Umbilical cord (tissue), 2 donors: ENCODE data around the gene ACTR2. TPM values are rescaled to one million over a fixed set of nuclear protein-coding genes. Genes with fewer than 3 reads are reported as not detected.

Source experiments
- DNase-seq: peaks from one replicate; pipeline ENCODE4 v3.0.0-alpha.2; 2015; ENCODE audit warnings: low spot score
- total RNA-seq: library from RNA; depleted of rRNA; stranded (reverse); fragments of >200 nt; gene quantifications from one replicate; pipeline ENCODE4 v1.2.3, GENCODE V29; 2014; ENCODE audit warnings: low replicate concordance; ENCODE audit not compliant: insufficient read depth

The ACTR2 gene
- total RNA-seq, 1 donor from 2014 or later, result 71.3 TPM

DNA sequence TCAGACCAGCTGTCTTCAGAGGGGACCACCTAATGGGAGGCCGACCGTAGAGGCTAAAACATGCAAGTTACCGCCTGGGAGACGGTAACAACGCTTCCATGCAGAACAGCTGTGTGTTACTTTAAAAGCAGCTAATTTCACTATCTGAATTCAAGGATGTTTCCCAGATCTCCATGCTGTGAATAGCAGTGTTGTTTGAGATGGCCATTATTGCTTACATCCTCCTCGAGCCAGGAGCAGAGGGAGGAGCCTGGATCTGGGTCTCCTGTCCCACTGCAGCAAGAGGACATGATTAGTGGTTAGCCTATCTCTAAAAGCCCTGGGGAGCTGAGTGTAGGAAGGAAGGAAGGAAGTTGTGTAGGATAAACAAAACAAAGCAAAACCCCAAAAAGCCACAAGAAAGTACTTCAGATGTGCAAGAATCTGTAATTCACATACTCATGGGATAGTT, 50.9 kb downstream of the ACTR2 start:
- DNase-seq, result no peak

GRCh38 chr2:65279756-65280155, 52.1 kb downstream of the ACTR2 start:
- DNase-seq, result no peak

DNA sequence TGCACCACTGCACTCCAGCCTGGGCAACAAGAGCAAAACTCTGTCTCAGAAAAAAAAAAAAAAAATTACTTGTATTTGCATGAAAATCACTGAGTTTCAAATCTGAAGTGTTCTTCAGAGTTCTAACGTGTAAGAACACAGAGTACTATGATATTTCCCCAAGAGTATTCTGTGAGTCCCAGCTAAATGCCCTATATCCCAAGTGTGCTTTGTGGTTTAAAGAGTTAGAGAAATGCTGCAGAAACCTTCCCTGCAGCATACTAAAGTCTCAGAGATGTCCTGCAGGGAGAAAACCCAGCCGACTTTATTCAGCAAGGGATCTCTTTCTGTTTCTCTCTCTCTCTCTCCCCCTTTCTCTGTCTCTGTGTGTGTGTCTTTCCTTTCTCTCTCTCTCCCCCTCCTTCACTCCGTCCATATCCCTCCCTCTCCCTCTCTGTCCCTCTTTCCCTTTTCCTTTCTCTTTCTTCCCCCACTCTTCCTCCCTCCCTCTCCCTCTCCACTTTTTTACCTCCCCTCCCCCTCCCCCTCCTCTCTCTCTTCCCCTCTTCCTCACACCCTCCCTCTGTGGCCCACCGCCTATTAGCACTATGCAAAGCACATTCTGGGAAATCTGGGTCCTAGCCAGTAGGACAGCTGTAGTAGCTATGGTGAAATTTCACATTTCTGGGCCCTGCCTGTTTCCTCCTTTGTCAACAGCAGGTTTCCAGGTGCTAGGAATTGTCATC, 54.2 kb downstream of the ACTR2 start:
- DNase-seq, result peak; percentile 56

GRCh38 chr2:65282477-65283053, 54.9 kb downstream of the ACTR2 start:
- no peak for DNase-seq

GRCh38 chr2:65287364-65287763, 59.7 kb downstream of the ACTR2 start:
- DNase-seq, result no peak

GRCh38 chr2:65291216-65292105, 63.8 kb downstream of the ACTR2 start:
- no peak for DNase-seq

DNA sequence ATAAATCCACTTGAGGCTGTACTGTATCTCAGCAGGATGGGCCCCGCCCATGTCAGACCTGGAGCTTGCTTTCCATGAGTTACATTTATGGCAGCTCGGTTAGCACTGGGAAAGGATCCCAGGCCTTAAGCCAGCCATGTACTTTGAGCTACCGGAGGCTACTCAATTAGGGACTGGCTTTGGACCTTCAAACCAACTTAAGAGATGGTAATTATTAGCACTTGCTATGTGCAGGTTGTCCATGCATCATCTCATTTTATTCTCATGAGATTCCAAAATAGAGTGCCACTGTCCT, 64.4 kb downstream of the ACTR2 start:
- DNase-seq, result no peak

- DNase-seq, result no peak
Measured at GRCh38 chr2:65292461-65293011, 64.9 kb downstream of the ACTR2 start.

DNA sequence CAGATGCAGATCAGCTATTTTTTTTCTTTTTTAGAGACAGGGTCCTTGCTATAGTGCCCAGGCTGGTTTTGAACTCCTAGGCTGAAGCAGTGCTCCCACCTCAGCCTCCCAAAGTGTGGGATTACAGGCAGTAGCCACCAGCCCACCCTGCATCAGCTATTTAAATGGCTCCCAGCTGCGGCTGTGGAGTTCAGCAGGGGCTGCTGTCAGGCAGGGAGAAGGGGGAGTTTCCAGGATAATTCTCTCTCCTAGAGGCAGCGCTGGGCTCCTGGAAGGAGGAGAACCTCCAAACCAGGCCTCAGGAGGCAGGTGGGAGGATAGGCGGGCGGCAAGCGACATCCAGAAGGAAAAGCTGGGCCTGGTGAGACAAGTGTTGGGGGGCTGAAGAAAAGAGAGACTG, 65.7 kb downstream of the ACTR2 start:
- DNase-seq, result no peak

DNA sequence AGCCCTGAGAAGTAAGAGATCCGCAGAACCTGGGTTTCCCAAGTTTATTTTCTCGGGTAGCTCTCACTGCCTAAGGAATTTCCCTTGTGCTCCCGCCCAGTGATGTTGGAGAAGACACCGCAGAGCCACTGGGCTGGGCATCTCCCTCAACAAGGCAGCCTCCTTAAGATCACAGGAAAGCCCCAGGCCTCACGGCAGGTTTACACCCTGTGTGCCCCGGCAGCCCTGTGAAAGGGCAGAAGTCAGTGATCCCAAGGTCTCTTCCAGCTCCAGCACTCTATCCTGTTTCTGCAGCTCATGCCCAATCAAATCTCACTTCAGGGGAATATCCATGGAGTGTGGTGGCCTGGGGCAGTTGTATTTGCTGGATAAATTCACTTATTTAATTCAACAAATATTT, 66.5 kb downstream of the ACTR2 start:
- no peak for DNase-seq

DNA sequence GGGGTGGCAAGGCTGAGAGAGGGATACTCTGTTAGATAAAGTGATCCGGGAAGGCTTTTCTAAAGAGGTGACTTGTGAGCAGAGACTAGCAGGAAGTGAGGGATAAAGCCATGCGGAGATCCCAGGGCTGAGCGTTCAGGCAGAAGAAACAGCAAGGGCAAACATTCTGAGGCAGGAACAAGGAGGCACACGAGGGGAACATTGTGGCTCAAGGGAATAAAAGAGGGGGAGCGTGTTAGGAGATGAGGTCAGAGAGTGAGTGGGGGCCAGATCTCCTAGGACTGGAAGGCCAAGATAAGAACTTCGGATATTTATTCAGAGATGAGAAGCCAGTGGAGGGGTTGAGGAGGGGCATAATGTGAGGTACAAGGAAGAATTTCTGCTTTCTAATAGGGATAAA, 67.1 kb downstream of the ACTR2 start:
- DNase-seq, result no peak

GRCh38 chr2:65296971-65297370, 69.3 kb downstream of the ACTR2 start:
- DNase-seq, result no peak

- DNase-seq, result no peak
Measured at GRCh38 chr2:65297544-65297943, 69.9 kb downstream of the ACTR2 start.

DNA sequence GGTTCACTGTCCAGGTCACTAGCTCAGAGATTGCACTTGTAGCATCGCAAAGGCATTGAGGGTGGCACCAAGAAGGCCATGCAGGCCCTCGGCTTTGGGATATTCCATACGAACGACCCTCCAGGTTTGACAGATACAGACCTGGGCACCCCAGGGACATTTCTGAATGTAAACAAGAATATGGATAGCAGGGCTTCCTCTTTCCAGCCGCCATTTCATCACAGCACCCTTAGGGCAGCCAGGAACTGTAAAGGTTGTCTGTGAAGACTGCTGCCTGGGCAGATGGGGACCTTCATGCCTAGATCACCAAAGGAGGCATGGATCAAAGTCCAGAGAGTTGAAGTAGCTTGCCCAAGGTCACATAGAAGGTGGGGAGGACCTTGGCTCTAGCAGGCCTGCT, 70.5 kb downstream of the ACTR2 start:
- DNase-seq, result no peak

- DNase-seq, result no peak
Measured at GRCh38 chr2:65299246-65299645, 71.6 kb downstream of the ACTR2 start.

GRCh38 chr2:65300134-65300760, 72.6 kb downstream of the ACTR2 start:
- DNase-seq, result no peak

- peak; percentile 73 for DNase-seq
Measured at GRCh38 chr2:65300761-65301711, 73.4 kb downstream of the ACTR2 start.

DNA sequence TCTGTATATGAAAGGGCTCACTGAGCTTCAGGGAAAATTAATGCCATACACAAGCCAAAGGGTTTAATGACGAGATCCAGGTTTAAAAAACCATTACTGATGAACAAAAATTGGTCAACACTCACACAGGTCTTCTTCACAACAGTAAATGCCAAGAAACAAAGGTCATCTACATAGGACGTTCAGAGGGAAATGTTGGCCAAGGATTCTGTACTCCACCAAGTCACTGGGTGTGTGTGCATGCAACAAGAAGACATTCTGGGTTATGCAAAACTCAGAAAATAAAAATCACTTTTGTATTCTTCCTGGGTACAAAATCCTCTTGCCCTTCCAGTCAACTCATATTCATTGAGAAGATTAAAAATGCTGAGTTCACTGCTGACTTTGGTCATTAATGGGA, 78.3 kb downstream of the ACTR2 start:
- no peak for DNase-seq

GRCh38 chr2:65309699-65310098, 82.1 kb downstream of the ACTR2 start:
- DNase-seq, result peak; percentile 14

DNA sequence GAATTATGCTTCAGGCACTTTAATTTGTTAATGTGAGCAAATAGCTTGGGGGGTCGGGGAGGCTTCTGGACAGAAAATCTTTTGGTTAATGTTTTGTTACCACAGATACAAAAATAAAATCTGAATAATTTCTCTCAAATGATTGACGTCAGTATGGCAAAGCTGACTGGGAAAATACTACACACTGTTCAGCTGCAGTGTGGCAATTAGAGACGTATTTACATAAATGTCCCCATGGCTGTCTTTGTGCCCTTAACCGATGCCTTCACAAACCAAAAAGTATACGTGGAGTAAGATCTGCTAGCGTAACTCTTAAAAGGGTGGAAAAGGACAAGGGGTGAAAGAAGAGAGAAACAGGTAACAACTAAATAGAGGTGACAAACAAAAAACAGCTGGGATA, 83.4 kb downstream of the ACTR2 start:
- no peak for DNase-seq

GRCh38 chr2:65311596-65311995, 84.0 kb downstream of the ACTR2 start:
- DNase-seq, result no peak
